ENCODE results near the gene L3MBTL3. TPM values are rescaled to one million over a fixed set of nuclear protein-coding genes. Genes with fewer than 3 reads are reported as not detected.
"Not testable (repeated sequence)": the region's sequence is repeated elsewhere in the genome, so short reads cannot be mapped to it uniquely, and the experiment has no call there.

The L3MBTL3 gene
- total RNA-seq, 2 donors from 2014 or later = 1.8 to 3.1 TPM

GRCh38 chr6:130107710-130108109 is 89.3 kb downstream of the L3MBTL3 start:
- no peak for TF ChIP-seq CTCF (IDR thresholded peaks at IDR 0.05)
- Histone ChIP-seq H3K4me1 (no peaks in the 10 kb centered on the region), H3K4me3 (no peak overlapping the region), H3K36me3 (no peaks in the 10 kb centered on the region), H3K9me3 (no peaks in the 10 kb centered on the region), H3K27me3 (no peaks in the 10 kb centered on the region), H3K27ac (no peak overlapping the region)
- no peak for DNase-seq (ENCODE audit: low spot score)

GRCh38 chr6:130111031-130111430 is 92.7 kb downstream of the L3MBTL3 start:
- DNase-seq (ENCODE audit: low spot score) = no peak
- no peaks in the 10 kb centered on the region for H3K9me3 ChIP-seq

GRCh38 chr6:130113201-130113710 is 94.9 kb downstream of the L3MBTL3 start:
- Histone ChIP-seq H3K4me1 (no peaks in the 10 kb centered on the region), H3K27ac (no peak overlapping the region), H3K9me3 (no peaks in the 10 kb centered on the region), H3K36me3 (no peaks in the 10 kb centered on the region), H3K27me3 (no peaks in the 10 kb centered on the region), H3K4me3 (no peak overlapping the region)
- no peak for TF ChIP-seq CTCF (IDR thresholded peaks at IDR 0.05)
- DNase-seq (ENCODE audit: low spot score) = no peak

More at GRCh38 chr6:130111031-130111430, 92.7 kb downstream of the L3MBTL3 start:
- H3K36me3 ChIP-seq = no peaks in the 10 kb centered on the region
- no peak overlapping the region for H3K4me3 ChIP-seq
- H3K27me3 ChIP-seq = no peaks in the 10 kb centered on the region
- H3K4me1 ChIP-seq = no peaks in the 10 kb centered on the region
- no peak for TF ChIP-seq CTCF (IDR thresholded peaks at IDR 0.05)
- H3K27ac ChIP-seq = no peak overlapping the region

GRCh38 chr6:130115036-130115435 is 96.7 kb downstream of the L3MBTL3 start:
- H3K27ac ChIP-seq = no peak overlapping the region
- H3K4me3 ChIP-seq = no peak overlapping the region
- H3K4me1 ChIP-seq = no peaks in the 10 kb centered on the region
- TF ChIP-seq CTCF (IDR thresholded peaks at IDR 0.05) = no peak
- H3K27me3 ChIP-seq = no peaks in the 10 kb centered on the region
- H3K36me3 ChIP-seq = no peaks in the 10 kb centered on the region
- no peak for DNase-seq (ENCODE audit: low spot score)
- H3K9me3 ChIP-seq = no peaks in the 10 kb centered on the region

- no peak for DNase-seq (ENCODE audit: low spot score)
- Histone ChIP-seq H3K27ac (no peak overlapping the region), H3K27me3 (no peaks in the 10 kb centered on the region), H3K36me3 (no peaks in the 10 kb centered on the region), H3K4me3 (no peak overlapping the region), H3K4me1 (no peaks in the 10 kb centered on the region), H3K9me3 (no peaks in the 10 kb centered on the region)
- TF ChIP-seq CTCF (IDR thresholded peaks at IDR 0.05) = no peak
Observed at GRCh38 chr6:130116273-130116672, 97.9 kb downstream of the L3MBTL3 start.

GRCh38 chr6:130117187-130117701 is 98.9 kb downstream of the L3MBTL3 start:
- not testable (repeated sequence) for H3K4me3 ChIP-seq; H3K36me3 ChIP-seq; H3K9me3 ChIP-seq; H3K27me3 ChIP-seq; H3K27ac ChIP-seq; DNase-seq (ENCODE audit: low spot score); H3K4me1 ChIP-seq
